GM12873 (cell line): ENCODE data around the gene CCDC6.

ENCODE experiments used
- CTCF ChIP-seq: IDR thresholded peaks from 2 replicates; pipeline ENCODE4 v1.5.1; 2012; ENCODE audit warnings: low read depth, mild to moderate bottlenecking, moderate library complexity, low read length, control low read depth; ENCODE audit not compliant: insufficient read depth; ENCODE audit errors: missing control alignments

Gene CCDC6

GRCh38 chr10:59942556-59942955, 36.2 kb upstream of the CCDC6 start:
- TF ChIP-seq CTCF, result no peak

- no peak for TF ChIP-seq CTCF
These were observed 31.4 kb upstream of the CCDC6 start for GRCh38 chr10:59937720-59938119.

DNA sequence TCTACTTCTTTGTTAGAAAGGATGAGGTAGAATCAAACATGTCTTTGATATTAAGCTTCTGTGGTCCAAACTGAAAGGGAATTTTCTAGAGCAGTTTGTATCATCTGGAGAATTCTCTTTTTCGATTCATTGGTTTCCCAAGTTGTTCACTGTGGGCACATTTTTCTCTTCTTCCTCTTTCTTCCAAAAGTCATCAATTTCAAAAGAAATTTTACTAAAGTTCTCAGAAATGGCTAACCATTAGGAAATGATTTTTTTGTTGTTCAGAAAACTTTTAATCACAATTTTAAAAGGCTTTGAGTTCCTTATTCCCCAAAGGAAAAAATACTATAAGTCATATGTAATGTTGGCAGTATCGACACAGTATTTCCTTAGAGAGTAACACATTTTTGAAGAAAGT, 28.3 kb upstream of the CCDC6 start:
- TF ChIP-seq CTCF, result no peak

DNA sequence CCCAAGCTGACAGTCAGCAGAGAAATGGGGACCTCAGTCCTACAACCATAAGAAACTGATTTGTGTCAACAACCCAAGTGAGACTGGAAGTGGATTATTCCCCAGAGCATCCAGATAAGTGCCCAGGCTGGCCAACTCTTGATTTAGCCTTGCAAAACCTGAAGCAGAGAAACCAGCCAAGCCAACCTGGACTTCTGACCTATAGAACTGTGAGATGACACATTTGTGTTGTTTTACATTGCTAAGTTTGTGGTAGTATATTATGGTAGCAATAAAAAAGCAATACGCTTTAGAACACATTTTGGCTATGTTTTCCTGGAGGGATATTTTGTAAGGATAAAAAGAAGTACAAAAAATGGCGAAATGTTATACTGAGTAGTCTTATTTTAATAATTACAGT, 19.7 kb upstream of the CCDC6 start:
- TF ChIP-seq CTCF, result no peak

DNA sequence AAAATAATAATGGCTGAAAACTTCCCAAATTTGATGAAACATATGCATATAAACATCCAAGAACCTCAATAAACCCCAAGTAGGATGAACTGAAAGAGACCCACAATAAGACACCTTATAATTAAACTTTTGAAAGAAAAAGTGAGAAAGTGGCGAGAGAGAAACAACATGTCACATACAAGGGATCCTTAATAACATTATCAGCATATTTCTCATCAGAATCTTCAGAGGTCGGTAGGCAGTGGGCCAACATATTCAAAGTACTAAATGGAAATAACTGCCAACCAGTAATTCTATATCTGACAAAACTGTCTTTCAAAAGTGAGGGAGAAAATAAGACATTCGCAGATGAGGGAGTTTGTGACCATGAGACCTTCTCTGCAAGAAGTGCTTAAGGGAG, 16.6 kb upstream of the CCDC6 start:
- no peak for TF ChIP-seq CTCF

DNA sequence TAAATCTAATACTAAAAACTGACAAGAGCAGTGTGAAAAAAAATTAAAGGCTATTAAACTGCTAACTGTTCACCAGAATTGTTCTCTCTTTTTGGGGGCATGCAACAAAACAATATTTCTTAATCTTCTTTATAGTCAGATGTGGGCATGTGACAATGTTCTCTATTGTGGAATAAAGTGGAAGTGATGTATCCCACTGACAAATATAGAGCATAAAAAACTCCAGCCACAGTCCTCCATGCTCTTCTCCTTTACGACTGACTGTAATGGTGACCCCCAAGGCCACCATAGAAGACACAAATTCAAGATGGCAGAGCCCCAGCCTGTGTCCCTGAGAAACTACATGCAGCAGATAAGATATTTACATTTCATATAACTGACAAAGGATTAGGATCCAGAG, 11.6 kb upstream of the CCDC6 start:
- no peak for TF ChIP-seq CTCF

DNA sequence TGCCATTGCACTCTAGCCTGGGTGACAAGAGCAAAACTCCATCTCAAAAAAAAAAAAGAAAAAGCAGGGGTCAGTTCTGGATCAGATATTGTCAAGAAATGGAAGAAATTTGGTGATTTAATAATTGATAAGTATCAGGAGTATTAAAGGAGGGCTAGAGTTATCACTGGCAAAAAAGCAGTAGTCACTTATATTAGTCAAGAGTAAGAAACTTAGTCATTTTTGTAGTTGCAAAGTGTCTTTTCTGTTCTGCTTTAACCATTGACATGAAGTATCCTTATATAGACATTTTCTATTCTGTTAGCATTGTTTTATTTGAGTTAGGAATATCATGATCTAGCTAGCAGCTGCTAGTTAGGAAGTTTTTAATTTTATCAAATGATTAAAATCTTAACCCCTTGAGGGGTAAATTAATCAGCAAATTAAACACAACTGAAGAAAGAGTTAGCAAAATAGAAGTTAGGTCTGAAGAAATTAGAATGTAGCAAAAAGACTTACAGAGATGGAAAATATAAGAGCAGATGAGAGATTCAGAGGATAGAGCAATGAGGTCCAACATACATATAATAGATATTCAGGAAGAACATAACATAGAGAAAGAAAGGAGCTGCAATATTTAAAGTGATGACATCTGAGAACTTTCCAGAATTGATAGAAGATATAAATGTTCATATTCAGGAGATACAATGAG, 7.3 kb upstream of the CCDC6 start:
- TF ChIP-seq CTCF, result no peak
